DOHH2 (cell line): ENCODE measurements around the gene OPTC.

Experiments
- EZH2phosphoT487 ChIP-seq: fragments of 200-600 bp; sonication (generic); IDR thresholded peaks from 2 replicates; pipeline ENCODE4 v1.6.1; 2017; ENCODE audit warnings: borderline replicate concordance, mild to moderate bottlenecking, antibody characterized with exemption, low read length, moderate library complexity, mixed read lengths
- TF ChIP-seq, protein P1 (sequence below): fragments of 200-600 bp; sonication (generic); IDR thresholded peaks from one replicate; pipeline ENCODE4 v1.5.1; 2014; ENCODE audit warnings: antibody characterized with exemption, mild to moderate bottlenecking, low read depth, low read length; ENCODE audit not compliant: poor library complexity, severe bottlenecking

DNA sequence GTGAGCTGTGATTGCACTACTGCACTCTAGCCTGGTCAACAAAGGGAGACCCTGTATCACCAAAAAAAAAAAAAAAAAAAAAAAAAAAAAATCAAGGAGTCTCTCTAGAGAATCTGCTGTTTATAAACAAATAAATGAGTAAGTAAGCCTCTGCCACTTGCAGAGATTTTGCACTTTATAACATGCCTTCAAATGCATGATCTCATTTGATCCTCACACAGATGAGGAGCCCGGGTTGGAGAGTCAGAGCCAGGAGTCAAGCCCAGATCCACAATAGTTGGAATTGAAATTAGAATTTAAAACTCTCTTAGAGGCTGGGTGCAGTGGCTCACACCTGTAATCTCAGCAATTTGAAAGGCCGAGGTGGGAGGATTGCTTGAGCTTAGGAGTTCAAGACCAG, 14.3 kb upstream of the OPTC start:
- TF ChIP-seq, protein P1, sequence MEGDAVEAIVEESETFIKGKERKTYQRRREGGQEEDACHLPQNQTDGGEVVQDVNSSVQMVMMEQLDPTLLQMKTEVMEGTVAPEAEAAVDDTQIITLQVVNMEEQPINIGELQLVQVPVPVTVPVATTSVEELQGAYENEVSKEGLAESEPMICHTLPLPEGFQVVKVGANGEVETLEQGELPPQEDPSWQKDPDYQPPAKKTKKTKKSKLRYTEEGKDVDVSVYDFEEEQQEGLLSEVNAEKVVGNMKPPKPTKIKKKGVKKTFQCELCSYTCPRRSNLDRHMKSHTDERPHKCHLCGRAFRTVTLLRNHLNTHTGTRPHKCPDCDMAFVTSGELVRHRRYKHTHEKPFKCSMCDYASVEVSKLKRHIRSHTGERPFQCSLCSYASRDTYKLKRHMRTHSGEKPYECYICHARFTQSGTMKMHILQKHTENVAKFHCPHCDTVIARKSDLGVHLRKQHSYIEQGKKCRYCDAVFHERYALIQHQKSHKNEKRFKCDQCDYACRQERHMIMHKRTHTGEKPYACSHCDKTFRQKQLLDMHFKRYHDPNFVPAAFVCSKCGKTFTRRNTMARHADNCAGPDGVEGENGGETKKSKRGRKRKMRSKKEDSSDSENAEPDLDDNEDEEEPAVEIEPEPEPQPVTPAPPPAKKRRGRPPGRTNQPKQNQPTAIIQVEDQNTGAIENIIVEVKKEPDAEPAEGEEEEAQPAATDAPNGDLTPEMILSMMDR = no peak
- no peak for TF ChIP-seq EZH2phosphoT487
